Upper lobe of left lung (tissue), 6 donors: Measurements from ENCODE around the gene BIVM. TPM values are rescaled to one million over a fixed set of nuclear protein-coding genes. Genes with fewer than 3 reads are reported as not detected.

ENCODE experiments used
- ATAC-seq, 2 donors: fragments of 200-7000 bp; cut with Tn5 transposase; one replicate each; pipeline ENCODE4 v1.9.1; 2022; ENCODE audit warnings: mild to moderate bottlenecking in 2 of 2, moderate library complexity in 2 of 2; ENCODE audit not compliant: low FRiP score in 2 of 2
- DNase-seq, 2 donors: peaks; one replicate each; pipeline ENCODE4 v3.0.0-alpha.2; 2019 to 2020
- H3K27ac ChIP-seq, 4 donors: fragments of 200-600 bp; sonication (generic); one replicate each; pipeline ENCODE4 v1.5.1; 2016 to 2019
- H3K27me3 ChIP-seq, 4 donors: fragments of 200-600 bp; sonication (generic); one replicate each; pipeline ENCODE4 v1.5.1; 2017 to 2019
- H3K36me3 ChIP-seq, 4 donors: fragments of 200-600 bp; sonication (generic); one replicate each; pipeline ENCODE4 v1.5.1; 2016 to 2019
- H3K4me1 ChIP-seq, 4 donors: fragments of 200-600 bp; sonication (generic); one replicate each; pipeline ENCODE4 v1.5.1; 2018 to 2019
- H3K4me3 ChIP-seq, 4 donors: fragments of 200-600 bp; sonication (generic); one replicate each; pipeline ENCODE4 v1.5.1; 2017 to 2019; ENCODE audit warnings: mild to moderate bottlenecking in 2 of 4, moderate library complexity in 1 of 4
- H3K9me3 ChIP-seq, 4 donors: fragments of 200-600 bp; sonication (generic); one replicate each; pipeline ENCODE4 v1.5.1; 2018 to 2019
- EP300 ChIP-seq, 4 donors: sonication (generic); formaldehyde crosslinking; IDR thresholded peaks; one replicate each; pipeline ENCODE4 v1.5.1; 2017; ENCODE audit warnings: antibody characterized with exemption in 4 of 4, control low read depth in 2 of 4
- POLR2A ChIP-seq, 4 donors: fragments of 450-650 bp; IDR thresholded peaks; one replicate each; pipeline ENCODE4 v1.5.1; 2016 to 2017; ENCODE audit warnings: antibody characterized with exemption in 4 of 4, mild to moderate bottlenecking in 2 of 4
- POLR2AphosphoS5 ChIP-seq, 2 donors: sonication (generic); formaldehyde crosslinking; IDR thresholded peaks; one replicate each; pipeline ENCODE4 v1.5.1; 2017; ENCODE audit warnings: antibody characterized with exemption in 2 of 2
- WGBS, 2 donors: methylation state at CpG; one replicate each; pipeline ENCODE4 v1.1.5; 2017 to 2018; 5-methylcytosine and 5-hydroxymethylcytosine counted together
- total RNA-seq, 6 donors: library from RNA; depleted of rRNA in 4 of 6; stranded (reverse); fragments of >200 nt in 4 of 6; gene quantifications; one replicate each; pipeline versions ENCODE4 v1.1.0 to v1.2.1, GENCODE V29; 2016 to 2021
- TF ChIP-seq, protein P1 (sequence below), 6 experiments: fragments of 450-650 bp in 4 of 6; fragments of 200-600 bp in 2 of 6; sonication (generic) in 2 of 6; IDR thresholded peaks; one replicate each; pipeline ENCODE4 v1.5.1; 2016 to 2019; ENCODE audit warnings: antibody characterized with exemption in 6 of 6
- donor health status: DM: no; HTN: no; CAD: no; lungs with moderate emphysema.
- donor health status: DM: no; HTN: yes; CAD: no; lungs with severe emphysema.

Gene BIVM
- total RNA-seq, 6 donors from 2014 or later = 7.1 to 45.1 (median 15.6) TPM

DNA sequence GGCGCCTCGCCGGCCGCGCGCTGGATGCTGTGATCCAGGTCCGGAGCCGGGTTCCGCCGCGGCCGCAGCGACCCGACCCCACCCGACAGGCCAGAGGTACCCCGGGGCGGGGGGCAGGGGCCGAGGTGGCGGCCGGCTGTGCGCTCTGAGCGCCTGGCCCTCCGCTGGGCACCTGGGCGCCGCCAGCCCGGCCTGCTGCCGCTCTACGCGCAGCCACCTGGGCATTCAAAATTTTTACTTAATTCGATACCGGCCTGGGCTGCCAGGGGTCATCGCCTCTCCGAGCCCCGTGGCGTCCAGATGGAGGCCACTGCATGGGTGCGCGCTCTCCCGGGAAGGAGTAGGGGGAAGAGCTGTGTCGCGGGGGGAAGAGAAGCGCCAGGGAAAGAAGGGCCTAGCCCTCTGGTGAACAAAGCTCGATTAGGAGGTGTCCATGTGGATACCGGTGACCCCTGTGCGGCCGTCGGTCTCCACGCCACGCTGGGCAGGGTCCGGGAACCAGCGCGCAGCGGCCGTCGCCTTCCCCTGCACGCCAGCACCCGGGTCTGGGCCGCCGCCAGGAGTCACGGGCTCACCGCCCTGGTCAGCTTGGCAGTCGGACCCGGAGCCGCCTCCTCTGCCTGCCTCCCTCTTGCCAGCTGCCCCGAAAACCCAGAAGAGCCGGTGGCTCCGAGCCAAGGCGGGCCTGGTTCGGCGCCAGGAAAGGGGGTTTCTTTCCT, 666 bp downstream of the BIVM start:
- H3K27ac ChIP-seq = peak overlapping the region; percentile 75 to 90 (median 81)
- H3K36me3 ChIP-seq = no peaks in the 10 kb centered on the region
- H3K4me3 ChIP-seq = peak overlapping the region; percentile 72 to 90 (median 79)
- 0% methylated on average over 33 to 50 of the region's 69 CpGs for WGBS, 2 donors
- no peak for TF ChIP-seq POLR2A (IDR thresholded peaks at IDR 0.05)
- TF ChIP-seq, protein P1, sequence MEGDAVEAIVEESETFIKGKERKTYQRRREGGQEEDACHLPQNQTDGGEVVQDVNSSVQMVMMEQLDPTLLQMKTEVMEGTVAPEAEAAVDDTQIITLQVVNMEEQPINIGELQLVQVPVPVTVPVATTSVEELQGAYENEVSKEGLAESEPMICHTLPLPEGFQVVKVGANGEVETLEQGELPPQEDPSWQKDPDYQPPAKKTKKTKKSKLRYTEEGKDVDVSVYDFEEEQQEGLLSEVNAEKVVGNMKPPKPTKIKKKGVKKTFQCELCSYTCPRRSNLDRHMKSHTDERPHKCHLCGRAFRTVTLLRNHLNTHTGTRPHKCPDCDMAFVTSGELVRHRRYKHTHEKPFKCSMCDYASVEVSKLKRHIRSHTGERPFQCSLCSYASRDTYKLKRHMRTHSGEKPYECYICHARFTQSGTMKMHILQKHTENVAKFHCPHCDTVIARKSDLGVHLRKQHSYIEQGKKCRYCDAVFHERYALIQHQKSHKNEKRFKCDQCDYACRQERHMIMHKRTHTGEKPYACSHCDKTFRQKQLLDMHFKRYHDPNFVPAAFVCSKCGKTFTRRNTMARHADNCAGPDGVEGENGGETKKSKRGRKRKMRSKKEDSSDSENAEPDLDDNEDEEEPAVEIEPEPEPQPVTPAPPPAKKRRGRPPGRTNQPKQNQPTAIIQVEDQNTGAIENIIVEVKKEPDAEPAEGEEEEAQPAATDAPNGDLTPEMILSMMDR (IDR thresholded peaks at IDR 0.05) = no peak
- no peak for TF ChIP-seq EP300 (IDR thresholded peaks at IDR 0.05)
- no peak for TF ChIP-seq POLR2AphosphoS5 (IDR thresholded peaks at IDR 0.05)
- ATAC-seq (peak; percentile 11 to 62), DNase-seq (peak in 1 of 2 donors; percentile 91)
- H3K9me3 ChIP-seq = no peaks in the 10 kb centered on the region
- peaks cover 19 to 38% (median 23%) of the 10 kb centered on the region in 4 donors for H3K4me1 ChIP-seq
- peaks cover 0 to 6% (median 0%) of the 10 kb centered on the region in 4 donors for H3K27me3 ChIP-seq

DNA sequence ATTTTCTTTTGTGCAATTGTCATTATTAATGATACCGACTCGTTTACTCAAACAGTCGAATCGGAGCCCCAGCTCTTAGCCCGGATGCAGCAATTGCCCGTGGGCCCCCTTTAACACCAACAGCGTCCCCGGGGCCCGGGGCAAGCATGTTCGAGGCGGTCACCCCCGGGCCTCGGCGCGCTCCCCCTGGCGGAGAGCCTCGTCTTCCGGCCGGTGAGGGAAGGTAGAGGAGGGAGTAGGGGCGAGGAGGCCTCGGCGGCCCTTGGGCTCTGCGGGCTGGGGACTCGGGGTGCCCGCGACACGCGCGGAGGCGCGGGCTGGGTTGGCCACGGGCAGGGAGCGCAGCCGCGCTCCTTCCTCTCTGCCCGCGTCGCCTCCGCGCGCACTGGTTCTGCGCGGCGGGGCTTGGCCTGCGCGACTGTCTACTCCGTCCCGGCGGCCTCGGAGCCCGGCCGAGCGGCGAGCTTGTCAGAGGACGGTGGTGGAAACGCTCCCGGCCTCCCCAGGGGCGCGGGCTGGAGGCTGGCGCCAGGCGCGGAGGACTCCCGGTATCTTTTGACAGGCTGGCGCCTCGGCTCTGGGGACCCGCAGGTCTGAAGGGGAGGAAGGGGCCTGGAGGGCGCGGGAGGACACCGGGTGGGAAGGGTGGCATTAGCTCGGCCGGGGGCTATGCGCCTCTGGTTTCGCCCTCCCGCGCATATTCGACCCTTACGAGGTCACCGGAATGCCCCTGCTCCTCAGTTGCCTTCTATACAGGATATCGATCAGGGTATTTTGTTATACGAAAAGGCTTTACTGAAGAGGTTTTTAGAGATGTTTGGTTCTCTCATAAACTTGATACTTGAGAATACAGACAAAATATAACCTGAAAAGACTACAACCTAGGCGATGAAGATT, 1.5 kb downstream of the BIVM start:
- H3K4me3 ChIP-seq = peak overlapping the region; percentile 72 to 90 (median 79)
- DNase-seq (peak; percentile 77 to 97), ATAC-seq (peak; percentile 92 to 93)
- no peaks in the 10 kb centered on the region for H3K36me3 ChIP-seq
- peak overlapping the region; percentile 75 to 90 (median 81) for H3K27ac ChIP-seq
- peaks cover 19 to 38% (median 23%) of the 10 kb centered on the region in 4 donors for H3K4me1 ChIP-seq
- peaks cover 0 to 6% (median 0%) of the 10 kb centered on the region in 4 donors for H3K27me3 ChIP-seq
- TF ChIP-seq POLR2AphosphoS5 (IDR thresholded peaks at IDR 0.05) (peak in 1 of 2 donors; percentile 10), POLR2A (IDR thresholded peaks at IDR 0.05) (peak in 2 of 4 donors; percentile 27 to 39), EP300 (IDR thresholded peaks at IDR 0.05) (no peak)
- TF ChIP-seq, protein P1 (IDR thresholded peaks at IDR 0.05) = peak; percentile 67 to 86 (median 76)
- 2% methylated on average over 44 to 57 of the region's 81 CpGs for WGBS, 2 donors
- H3K9me3 ChIP-seq = no peaks in the 10 kb centered on the region

DNA sequence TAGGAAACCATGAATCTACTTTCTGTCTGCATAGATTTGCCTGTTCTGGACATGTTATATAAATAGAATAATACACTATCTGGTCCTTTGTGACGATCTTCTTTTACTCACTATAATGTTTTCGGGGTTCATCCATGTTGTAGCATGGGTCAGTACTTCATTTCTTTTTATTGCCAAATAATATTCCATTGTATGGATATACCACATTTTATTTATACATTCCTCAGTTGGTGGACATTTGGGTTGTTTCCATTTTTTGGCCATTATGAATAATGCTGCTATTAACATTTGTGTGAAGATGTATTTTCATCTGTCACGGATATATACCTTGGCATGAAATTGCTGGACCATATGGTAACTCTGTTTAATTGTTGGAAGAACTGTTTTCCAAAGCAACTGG, 6.8 kb downstream of the BIVM start:
- H3K27ac ChIP-seq = no peak overlapping the region
- ATAC-seq (no peak), DNase-seq (no peak)
- TF ChIP-seq EP300 (IDR thresholded peaks at IDR 0.05) (no peak), POLR2A (IDR thresholded peaks at IDR 0.05) (no peak), POLR2AphosphoS5 (IDR thresholded peaks at IDR 0.05) (no peak)
- TF ChIP-seq, protein P1 (IDR thresholded peaks at IDR 0.05) = no peak
- H3K27me3 ChIP-seq = no peaks in the 10 kb centered on the region
- H3K36me3 ChIP-seq = peaks cover 0 to under 1% (median 0%) of the 10 kb centered on the region in 4 donors
- no peak overlapping the region for H3K4me3 ChIP-seq
- H3K9me3 ChIP-seq = no peaks in the 10 kb centered on the region
- peaks cover 9 to 15% (median 12%) of the 10 kb centered on the region in 4 donors for H3K4me1 ChIP-seq
- 95 to 99% methylated on average over 3 of the region's 3 CpGs for WGBS, 2 donors

DNA sequence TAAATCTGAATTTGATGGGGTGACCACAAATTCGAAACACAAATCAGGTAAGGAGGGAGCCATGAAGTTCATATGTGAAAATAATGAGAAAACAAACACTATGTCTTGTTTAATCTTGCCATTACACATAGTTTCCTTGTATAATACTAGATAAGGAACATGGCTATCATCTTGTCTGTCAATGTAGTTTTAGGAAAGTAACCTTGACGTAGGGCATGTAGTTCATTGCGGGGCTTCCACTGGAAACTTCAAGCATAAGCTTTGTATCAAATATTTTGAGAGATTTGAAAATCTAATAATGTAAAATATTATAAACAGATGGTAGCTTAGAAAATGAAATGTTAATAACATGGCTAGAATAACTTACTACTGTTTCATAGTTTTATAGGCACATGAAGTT, 8.8 kb downstream of the BIVM start:
- H3K4me3 ChIP-seq = no peak overlapping the region
- H3K36me3 ChIP-seq = peaks cover 0 to 10% (median 0%) of the 10 kb centered on the region in 4 donors
- no peak overlapping the region for H3K27ac ChIP-seq
- no peaks in the 10 kb centered on the region for H3K27me3 ChIP-seq
- DNase-seq = no peak
- H3K4me1 ChIP-seq = peaks cover 0 to 10% (median 4%) of the 10 kb centered on the region in 4 donors
- no peaks in the 10 kb centered on the region for H3K9me3 ChIP-seq
- ATAC-seq = no peak
- WGBS, 2 donors = 97% methylated on average over 3 of the region's 3 CpGs
- TF ChIP-seq EP300 (IDR thresholded peaks at IDR 0.05) (no peak), POLR2AphosphoS5 (IDR thresholded peaks at IDR 0.05) (no peak), POLR2A (IDR thresholded peaks at IDR 0.05) (no peak)
- TF ChIP-seq, protein P1 (IDR thresholded peaks at IDR 0.05) = no peak
